ENCODE results near the gene KIAA1671. TPM values are rescaled to one million over a fixed set of nuclear protein-coding genes. Genes with fewer than 3 reads are reported as not detected.
"Not testable (repeated sequence)": the region's sequence is repeated elsewhere in the genome, so short reads cannot be mapped to it uniquely, and the experiment has no call there.

The KIAA1671 gene
- total RNA-seq, 4 donors from 2014 or later = 83.1 to 162 (median 105) TPM

GRCh38 chr22:25200967-25201366, 248.5 kb downstream of the KIAA1671 start:
- intact Hi-C loops (cut with DNase I; ENCODE audit: low total_unique reads) (no loop called here), in situ Hi-C loops (cut with MboI; ENCODE audit: low pct_ligation_motif_present in 1 of 4, low pct_unique_long_range_greater_than_20kb in 1 of 4, low sequenced_read_pairs in 3 of 4) (no loop called here)
- no peaks in the 10 kb centered on the region for H3K36me3 ChIP-seq
- TF ChIP-seq EP300 (IDR thresholded peaks at IDR 0.05; ENCODE audit: low read depth) (no peak), CTCF (IDR thresholded peaks at IDR 0.05) (no peak), POLR2A (IDR thresholded peaks at IDR 0.05) (no peak), POLR2AphosphoS5 (IDR thresholded peaks at IDR 0.05) (no peak)
- no peak overlapping the region for H3K27ac ChIP-seq
- H3K27me3 ChIP-seq = no peaks in the 10 kb centered on the region
- H3K9me3 ChIP-seq = no peaks in the 10 kb centered on the region
- H3K4me1 ChIP-seq = no peaks in the 10 kb centered on the region
- DNase-seq = no peak
- H3K4me3 ChIP-seq = no peak overlapping the region
- 61% methylated on average over 7 of the region's 7 CpGs; no CpG with 5 or more reads in 1 of the 2 donors for WGBS, 2 donors (ENCODE audit: low coverage in 1 of 2)

- H3K4me3 ChIP-seq = no peak overlapping the region
- no peak overlapping the region for H3K27ac ChIP-seq
- intact Hi-C loops (cut with DNase I; ENCODE audit: low total_unique reads) = no loop called here
- no peaks in the 10 kb centered on the region for H3K9me3 ChIP-seq
- H3K27me3 ChIP-seq = no peaks in the 10 kb centered on the region
- whole genome bisulfite sequencing, 2 donors (ENCODE audit: low coverage in 1 of 2) = 66% methylated on average over 10 of the region's 10 CpGs; no CpG with 5 or more reads in 1 of the 2 donors
- DNase-seq = no peak
- no peaks in the 10 kb centered on the region for H3K36me3 ChIP-seq
- no peak for TF ChIP-seq POLR2A (IDR thresholded peaks at IDR 0.05)
- no peak for TF ChIP-seq CTCF (IDR thresholded peaks at IDR 0.05)
- TF ChIP-seq POLR2AphosphoS5 (IDR thresholded peaks at IDR 0.05) = no peak
- TF ChIP-seq EP300 (IDR thresholded peaks at IDR 0.05; ENCODE audit: low read depth) = no peak
- no peaks in the 10 kb centered on the region for H3K4me1 ChIP-seq
- in situ Hi-C loops (cut with MboI; ENCODE audit: low pct_ligation_motif_present in 1 of 4, low pct_unique_long_range_greater_than_20kb in 1 of 4, low sequenced_read_pairs in 3 of 4) = no loop called here
These were observed 249.2 kb downstream of the KIAA1671 start for GRCh38 chr22:25201557-25202273.

GRCh38 chr22:25202290-25202921, 249.9 kb downstream of the KIAA1671 start:
- no peak overlapping the region for H3K4me3 ChIP-seq
- H3K27ac ChIP-seq = no peak overlapping the region
- peak; percentile 57 for DNase-seq
- WGBS, 2 donors (ENCODE audit: low coverage in 1 of 2) = 57 to 100% methylated on average over 1 to 15 of the region's 15 CpGs
- no peaks in the 10 kb centered on the region for H3K36me3 ChIP-seq
- in situ Hi-C loops (cut with MboI; ENCODE audit: low pct_ligation_motif_present in 1 of 4, low pct_unique_long_range_greater_than_20kb in 1 of 4, low sequenced_read_pairs in 3 of 4) (no loop called here), intact Hi-C loops (cut with DNase I; ENCODE audit: low total_unique reads) (no loop called here)
- H3K4me1 ChIP-seq = no peaks in the 10 kb centered on the region
- no peak for TF ChIP-seq POLR2A (IDR thresholded peaks at IDR 0.05)
- TF ChIP-seq CTCF (IDR thresholded peaks at IDR 0.05) = peak; percentile 63 to 87 (median 81)
- no peaks in the 10 kb centered on the region for H3K9me3 ChIP-seq
- H3K27me3 ChIP-seq = no peaks in the 10 kb centered on the region

GRCh38 chr22:25203082-25203481, 250.6 kb downstream of the KIAA1671 start:
- Histone ChIP-seq H3K27me3 (no peaks in the 10 kb centered on the region), H3K4me1 (no peaks in the 10 kb centered on the region), H3K27ac (no peak overlapping the region), H3K9me3 (no peaks in the 10 kb centered on the region), H3K4me3 (no peak overlapping the region), H3K36me3 (no peaks in the 10 kb centered on the region)
- in situ Hi-C loops (cut with MboI; ENCODE audit: low pct_ligation_motif_present in 1 of 4, low pct_unique_long_range_greater_than_20kb in 1 of 4, low sequenced_read_pairs in 3 of 4) = no loop called here
- no peak for DNase-seq
- no peak for TF ChIP-seq POLR2AphosphoS5 (IDR thresholded peaks at IDR 0.05)
- TF ChIP-seq EP300 (IDR thresholded peaks at IDR 0.05; ENCODE audit: low read depth) = no peak
- TF ChIP-seq CTCF (IDR thresholded peaks at IDR 0.05) = no peak
- no peak for TF ChIP-seq POLR2A (IDR thresholded peaks at IDR 0.05)
- intact Hi-C loops (cut with DNase I; ENCODE audit: low total_unique reads) = no loop called here
- 87 to 94% methylated on average over 2 to 4 of the region's 4 CpGs for WGBS, 2 donors (ENCODE audit: low coverage in 1 of 2)

GRCh38 chr22:25204547-25204946, 252.0 kb downstream of the KIAA1671 start:
- WGBS, 2 donors (ENCODE audit: low coverage in 1 of 2) = 76 to 100% methylated on average over 3 to 7 of the region's 7 CpGs
- intact Hi-C loops (cut with DNase I; ENCODE audit: low total_unique reads) = not testable (repeated sequence)

More at GRCh38 chr22:25204547-25204946, 252.0 kb downstream of the KIAA1671 start:
- H3K4me3 ChIP-seq; H3K4me1 ChIP-seq; DNase-seq; H3K27me3 ChIP-seq; H3K9me3 ChIP-seq; H3K36me3 ChIP-seq; in situ Hi-C loops (cut with MboI; ENCODE audit: low pct_ligation_motif_present in 1 of 4, low pct_unique_long_range_greater_than_20kb in 1 of 4, low sequenced_read_pairs in 3 of 4); H3K27ac ChIP-seq: not testable (repeated sequence)

All from transverse colon (tissue), 4 donors.